WTC11 (cell line): Measurements from ENCODE around the gene SPATS2. TPM values are rescaled to one million over a fixed set of nuclear protein-coding genes. Genes with fewer than 3 reads are reported as not detected.

ENCODE experiments used
- ATAC-seq: fragments of 200-7000 bp; cut with Tn5 transposase; 2 replicates; pipeline ENCODE4 v1.10.0; 2021; ENCODE audit warnings: mild to moderate bottlenecking, moderate library complexity
- CTCF ChIA-PET: fragments of 300-600 bp; sonication (Branson Sonifier 250); formaldehyde crosslinking; loops from one replicate; lab custom pipeline; 2021; ENCODE audit warnings: antibody characterized with exemption; lab: Charles Lee
- POLR2A ChIA-PET: fragments of 350-600 bp; sonication (Branson Sonifier 250); formaldehyde crosslinking; loops from one replicate; lab custom pipeline; 2021; ENCODE audit warnings: antibody characterized with exemption; lab: Charles Lee
- DNase-seq: peaks from one replicate; pipeline ENCODE4 v3.0.0; 2021; ENCODE audit warnings: low spot score
- H3K27ac Mint-ChIP-seq: 2 replicates; pipeline ENCODE4 v1.8.0; 2021; ENCODE audit warnings: mixed read lengths
- H3K27me3 Mint-ChIP-seq: 2 replicates; pipeline ENCODE4 v1.8.0; 2021; ENCODE audit warnings: low read depth, mild to moderate bottlenecking, moderate library complexity, mixed read lengths
- H3K36me3 Mint-ChIP-seq: 2 replicates; pipeline ENCODE4 v1.8.0; 2021; ENCODE audit warnings: mixed read lengths
- H3K4me1 Mint-ChIP-seq: 2 replicates; pipeline ENCODE4 v1.8.0; 2022; ENCODE audit warnings: mixed read lengths
- H3K4me3 Mint-ChIP-seq: 2 replicates; pipeline ENCODE4 v1.8.0; 2021; ENCODE audit warnings: mild to moderate bottlenecking, moderate library complexity, mixed read lengths
- H3K9me3 Mint-ChIP-seq: 2 replicates; pipeline ENCODE4 v1.8.0; 2021; ENCODE audit warnings: mixed read lengths
- ATF1 ChIP-seq: sonication (generic); formaldehyde crosslinking; IDR thresholded peaks from 2 replicates; pipeline ENCODE4 v1.8.1; 2023; ENCODE audit warnings: mild to moderate bottlenecking, moderate library complexity, missing genetic modification reagents
- E2F5 ChIP-seq: sonication (generic); formaldehyde crosslinking; IDR thresholded peaks from 2 replicates; pipeline ENCODE4 v1.8.1; 2022; ENCODE audit warnings: mild to moderate bottlenecking, moderate library complexity, missing genetic modification reagents
- ELF4 ChIP-seq: sonication (generic); formaldehyde crosslinking; IDR thresholded peaks from 2 replicates; pipeline ENCODE4 v1.8.1; 2022; ENCODE audit warnings: low read depth, mild to moderate bottlenecking, moderate library complexity, missing genetic modification reagents
- FOXJ3 ChIP-seq: sonication (generic); formaldehyde crosslinking; IDR thresholded peaks from 2 replicates; pipeline ENCODE4 v1.9.0; 2021; ENCODE audit warnings: missing genetic modification reagents, mild to moderate bottlenecking, borderline replicate concordance
- FOXK1 ChIP-seq: sonication (generic); formaldehyde crosslinking; IDR thresholded peaks from 2 replicates; pipeline ENCODE4 v1.8.0; 2022; ENCODE audit warnings: mild to moderate bottlenecking, moderate library complexity, missing genetic modification reagents
- GTF2I ChIP-seq: fragments of 250-450 bp; sonication (Bioruptor Pico); conservative IDR thresholded peaks from 2 replicates; pipeline ENCODE4 v1.4.0; 2021; ENCODE audit warnings: mild to moderate bottlenecking
- HMGA2 ChIP-seq: fragments of 250-450 bp; sonication (Bioruptor Pico); IDR thresholded peaks from 2 replicates; pipeline ENCODE4 v1.4.0; 2021; ENCODE audit warnings: mild to moderate bottlenecking, moderate library complexity
- IRF1 ChIP-seq: sonication (generic); formaldehyde crosslinking; IDR thresholded peaks from 2 replicates; pipeline ENCODE4 v1.8.0; 2023; ENCODE audit warnings: missing genetic modification reagents
- JUN ChIP-seq: sonication (generic); formaldehyde crosslinking; IDR thresholded peaks from 2 replicates; pipeline ENCODE4 v1.8.0; 2023; ENCODE audit warnings: mild to moderate bottlenecking, missing genetic modification reagents
- MLX ChIP-seq: sonication (generic); formaldehyde crosslinking; IDR thresholded peaks from 2 replicates; pipeline ENCODE4 v1.8.1; 2023; ENCODE audit warnings: mild to moderate bottlenecking, missing genetic modification reagents, moderate library complexity
- MXD4 ChIP-seq: fragments of 250-450 bp; sonication (Bioruptor Pico); IDR thresholded peaks from 2 replicates; pipeline ENCODE4 v1.8.0; 2021; ENCODE audit warnings: mild to moderate bottlenecking, moderate library complexity, borderline replicate concordance
- NFYB ChIP-seq: sonication (generic); formaldehyde crosslinking; conservative IDR thresholded peaks from 2 replicates; pipeline ENCODE4 v1.8.0; 2022; ENCODE audit warnings: low read depth, missing genetic modification reagents
- PREB ChIP-seq: sonication (generic); formaldehyde crosslinking; IDR thresholded peaks from 2 replicates; pipeline ENCODE4 v1.8.1; 2022; ENCODE audit warnings: mild to moderate bottlenecking, missing genetic modification reagents, moderate library complexity, borderline replicate concordance
- RELA ChIP-seq: sonication (generic); formaldehyde crosslinking; IDR thresholded peaks from 2 replicates; pipeline ENCODE4 v1.8.1; 2022; ENCODE audit warnings: missing genetic modification reagents, mild to moderate bottlenecking, borderline replicate concordance
- SMAD3 ChIP-seq: sonication (generic); formaldehyde crosslinking; IDR thresholded peaks from 2 replicates; pipeline ENCODE4 v1.8.0; 2022; ENCODE audit warnings: missing genetic modification reagents, mild to moderate bottlenecking, borderline replicate concordance
- SOX15 ChIP-seq: fragments of 250-450 bp; sonication (Bioruptor Pico); IDR thresholded peaks from 2 replicates; pipeline ENCODE4 v1.9.0; 2021; ENCODE audit warnings: mild to moderate bottlenecking
- TCF7 ChIP-seq: sonication (generic); formaldehyde crosslinking; IDR thresholded peaks from 2 replicates; pipeline ENCODE4 v1.8.0; 2022; ENCODE audit warnings: mild to moderate bottlenecking, low read depth, missing genetic modification reagents, moderate library complexity
- TP53 ChIP-seq: sonication (generic); formaldehyde crosslinking; IDR thresholded peaks from 2 replicates; pipeline ENCODE4 v1.8.1; 2023; ENCODE audit warnings: mild to moderate bottlenecking, missing genetic modification reagents
- ZNF263 ChIP-seq: sonication (generic); formaldehyde crosslinking; IDR thresholded peaks from 2 replicates; pipeline ENCODE4 v1.8.1; 2022; ENCODE audit warnings: low read depth, mild to moderate bottlenecking, moderate library complexity, missing genetic modification reagents
- ZNF281 ChIP-seq: sonication (generic); formaldehyde crosslinking; IDR thresholded peaks from 2 replicates; pipeline ENCODE4 v1.8.0; 2023; ENCODE audit warnings: mild to moderate bottlenecking, missing genetic modification reagents
- ZNF512 ChIP-seq: sonication (generic); formaldehyde crosslinking; IDR thresholded peaks from 2 replicates; pipeline ENCODE4 v1.8.1; 2022; ENCODE audit warnings: missing genetic modification reagents, borderline replicate concordance
- ZNF671 ChIP-seq: fragments of 250-450 bp; sonication (Bioruptor Pico); IDR thresholded peaks from 2 replicates; pipeline ENCODE4 v1.8.0; 2021; ENCODE audit warnings: mild to moderate bottlenecking
- total RNA-seq: library from RNA; stranded (reverse); gene quantifications from 3 replicates; pipeline ENCODE4 v1.2.3, GENCODE V29; 2021
- TF ChIP-seq, protein P1 (sequence below): sonication (generic); formaldehyde crosslinking; IDR thresholded peaks from 2 replicates; pipeline ENCODE4 v1.8.0; 2022; ENCODE audit warnings: mild to moderate bottlenecking, missing genetic modification reagents
- TF ChIP-seq, protein P2 (sequence below): fragments of 250-450 bp; sonication (Bioruptor Pico); IDR thresholded peaks from 2 replicates; pipeline ENCODE4 v1.9.0; 2021; ENCODE audit warnings: moderate library complexity, mild to moderate bottlenecking, inconsistent platforms, borderline replicate concordance
- TF ChIP-seq, protein P3 (sequence below): sonication (generic); formaldehyde crosslinking; IDR thresholded peaks from 2 replicates; pipeline ENCODE4 v1.8.1; 2023; ENCODE audit warnings: mild to moderate bottlenecking, missing genetic modification reagents

The SPATS2 gene
- total RNA-seq, 1 experiment from 2014 or later, result 25.9 TPM

DNA sequence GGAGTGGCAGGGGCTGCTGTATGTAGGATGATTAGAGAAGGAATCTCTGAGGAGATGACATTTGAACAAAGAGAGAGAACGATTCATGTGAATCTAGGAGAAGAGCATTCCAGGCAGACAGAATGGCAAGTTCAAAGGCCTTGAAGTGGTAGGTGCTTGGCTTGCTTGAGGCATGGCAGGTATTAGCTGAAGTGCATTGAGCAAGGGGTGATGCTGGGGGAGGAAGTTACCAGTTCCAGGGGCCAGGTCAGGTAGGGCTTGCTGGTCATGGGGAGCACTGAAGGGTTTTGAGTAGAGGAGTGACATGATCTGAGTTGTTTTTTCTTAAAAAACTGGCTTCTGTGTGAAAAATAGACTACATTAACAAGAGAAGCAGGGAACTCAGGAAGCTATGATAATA lies 71.8 kb downstream of the SPATS2 start:
- TF ChIP-seq ZNF281 (CRISPR knock-in tag) (no peak), ZNF512 (CRISPR knock-in tag) (no peak), SOX15 (CRISPR knock-in tag) (no peak), MXD4 (no peak), IRF1 (CRISPR knock-in tag) (no peak), FOXJ3 (no peak), JUN (CRISPR knock-in tag) (no peak)
- POLR2A ChIA-PET, result no interaction called here
- no peaks in the 10 kb centered on the region for H3K36me3 Mint-ChIP-seq
- DNase-seq (no peak), ATAC-seq (no peak)
- H3K4me1 Mint-ChIP-seq, result peaks cover 8% of the 10 kb centered on the region
- no peak overlapping the region for H3K4me3 Mint-ChIP-seq
- H3K27me3 Mint-ChIP-seq, result no peaks in the 10 kb centered on the region
- H3K27ac Mint-ChIP-seq, result no peak overlapping the region
- CTCF ChIA-PET, result no interaction called here
- H3K9me3 Mint-ChIP-seq, result 0 out of 2 replicates have a peak, but pooled peaks cover 3% of the 10 kb centered on the region

- H3K4me3 Mint-ChIP-seq, result no peak overlapping the region
- DNase-seq, result no peak
- no peaks in the 10 kb centered on the region for H3K27me3 Mint-ChIP-seq
- POLR2A ChIA-PET, result no interaction called here
- TF ChIP-seq E2F5, result no peak
- no peak for TF ChIP-seq ZNF671 (CRISPR knock-in tag)
- no peak for TF ChIP-seq TCF7 (CRISPR knock-in tag)
- TF ChIP-seq, protein P1, sequence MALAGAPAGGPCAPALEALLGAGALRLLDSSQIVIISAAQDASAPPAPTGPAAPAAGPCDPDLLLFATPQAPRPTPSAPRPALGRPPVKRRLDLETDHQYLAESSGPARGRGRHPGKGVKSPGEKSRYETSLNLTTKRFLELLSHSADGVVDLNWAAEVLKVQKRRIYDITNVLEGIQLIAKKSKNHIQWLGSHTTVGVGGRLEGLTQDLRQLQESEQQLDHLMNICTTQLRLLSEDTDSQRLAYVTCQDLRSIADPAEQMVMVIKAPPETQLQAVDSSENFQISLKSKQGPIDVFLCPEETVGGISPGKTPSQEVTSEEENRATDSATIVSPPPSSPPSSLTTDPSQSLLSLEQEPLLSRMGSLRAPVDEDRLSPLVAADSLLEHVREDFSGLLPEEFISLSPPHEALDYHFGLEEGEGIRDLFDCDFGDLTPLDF (CRISPR knock-in tag), result no peak
- TF ChIP-seq, protein P2, sequence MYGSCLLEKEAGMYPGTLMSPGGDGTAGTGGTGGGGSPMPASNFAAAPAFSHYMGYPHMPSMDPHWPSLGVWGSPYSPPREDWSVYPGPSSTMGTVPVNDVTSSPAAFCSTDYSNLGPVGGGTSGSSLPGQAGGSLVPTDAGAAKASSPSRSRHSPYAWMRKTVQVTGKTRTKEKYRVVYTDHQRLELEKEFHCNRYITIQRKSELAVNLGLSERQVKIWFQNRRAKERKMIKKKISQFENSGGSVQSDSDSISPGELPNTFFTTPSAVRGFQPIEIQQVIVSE (CRISPR knock-in tag), result no peak
- no peak for TF ChIP-seq PREB
- no peak for TF ChIP-seq RELA (CRISPR knock-in tag)
- no peak for TF ChIP-seq NFYB (CRISPR knock-in tag)
- no peak for TF ChIP-seq ZNF263 (CRISPR knock-in tag)
- no peak for TF ChIP-seq ATF1
- TF ChIP-seq HMGA2 (CRISPR knock-in tag), result no peak
- TF ChIP-seq GTF2I (CRISPR knock-in tag), result no peak
- TF ChIP-seq SMAD3 (CRISPR knock-in tag), result no peak
- no peak for TF ChIP-seq TP53 (CRISPR knock-in tag)
- TF ChIP-seq, protein P3, sequence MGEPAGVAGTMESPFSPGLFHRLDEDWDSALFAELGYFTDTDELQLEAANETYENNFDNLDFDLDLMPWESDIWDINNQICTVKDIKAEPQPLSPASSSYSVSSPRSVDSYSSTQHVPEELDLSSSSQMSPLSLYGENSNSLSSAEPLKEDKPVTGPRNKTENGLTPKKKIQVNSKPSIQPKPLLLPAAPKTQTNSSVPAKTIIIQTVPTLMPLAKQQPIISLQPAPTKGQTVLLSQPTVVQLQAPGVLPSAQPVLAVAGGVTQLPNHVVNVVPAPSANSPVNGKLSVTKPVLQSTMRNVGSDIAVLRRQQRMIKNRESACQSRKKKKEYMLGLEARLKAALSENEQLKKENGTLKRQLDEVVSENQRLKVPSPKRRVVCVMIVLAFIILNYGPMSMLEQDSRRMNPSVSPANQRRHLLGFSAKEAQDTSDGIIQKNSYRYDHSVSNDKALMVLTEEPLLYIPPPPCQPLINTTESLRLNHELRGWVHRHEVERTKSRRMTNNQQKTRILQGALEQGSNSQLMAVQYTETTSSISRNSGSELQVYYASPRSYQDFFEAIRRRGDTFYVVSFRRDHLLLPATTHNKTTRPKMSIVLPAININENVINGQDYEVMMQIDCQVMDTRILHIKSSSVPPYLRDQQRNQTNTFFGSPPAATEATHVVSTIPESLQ (CRISPR knock-in tag), result no peak
- TF ChIP-seq ELF4, result no peak
- TF ChIP-seq FOXK1 (CRISPR knock-in tag), result no peak
- TF ChIP-seq MLX (CRISPR knock-in tag), result no peak
- TF ChIP-seq, all 79 proteins: peak for 0
- Mint-ChIP-seq H3K4me1 (peaks cover 8% of the 10 kb centered on the region), H3K9me3 (no peaks in the 10 kb centered on the region), H3K27ac (no peak overlapping the region), H3K36me3 (no peaks in the 10 kb centered on the region)
- no peak for ATAC-seq
- CTCF ChIA-PET, result interaction anchor here (0.6 kb wide), 2 partner anchors 11 to 73 kb away, joined by 3 read pairs; no protein-coding TSS in a partner anchor
Measured at GRCh38 chr12:49440035-49440434, 72.8 kb downstream of the SPATS2 start.
